Right ventricle myocardium superior (tissue), 1 donor: ENCODE results near the gene CLTCL1. TPM values are rescaled to one million over a fixed set of nuclear protein-coding genes. Genes with fewer than 3 reads are reported as not detected.

Experiments used
- ATAC-seq: fragments of 200-7000 bp; cut with Tn5 transposase; one replicate; pipeline ENCODE4 v1.9.1; 2020; ENCODE audit warnings: mild to moderate bottlenecking; ENCODE audit not compliant: poor library complexity
- DNase-seq: peaks from one replicate; pipeline ENCODE4 v3.0.0-alpha.2; 2020
- intact Hi-C: fragments of 100-400 bp; cut with DNase I; formaldehyde crosslinking; loops from one replicate; pipeline ENCODE4 v1.11.2; 2022
- total RNA-seq: library from RNA; stranded (reverse); fragmentation: NEBNext Ultra II Directional; extraction: Animal tissue kit (Norgen Biotek cat#: 25700); gene quantifications from one replicate; pipeline ENCODE4 v1.2.1, GENCODE V29; 2021
- donor health status: DM: no; HTN: yes; CAD: no; lungs with severe emphysema.

The CLTCL1 gene
- total RNA-seq, 1 donor from 2014 or later, result 9.6 TPM

DNA sequence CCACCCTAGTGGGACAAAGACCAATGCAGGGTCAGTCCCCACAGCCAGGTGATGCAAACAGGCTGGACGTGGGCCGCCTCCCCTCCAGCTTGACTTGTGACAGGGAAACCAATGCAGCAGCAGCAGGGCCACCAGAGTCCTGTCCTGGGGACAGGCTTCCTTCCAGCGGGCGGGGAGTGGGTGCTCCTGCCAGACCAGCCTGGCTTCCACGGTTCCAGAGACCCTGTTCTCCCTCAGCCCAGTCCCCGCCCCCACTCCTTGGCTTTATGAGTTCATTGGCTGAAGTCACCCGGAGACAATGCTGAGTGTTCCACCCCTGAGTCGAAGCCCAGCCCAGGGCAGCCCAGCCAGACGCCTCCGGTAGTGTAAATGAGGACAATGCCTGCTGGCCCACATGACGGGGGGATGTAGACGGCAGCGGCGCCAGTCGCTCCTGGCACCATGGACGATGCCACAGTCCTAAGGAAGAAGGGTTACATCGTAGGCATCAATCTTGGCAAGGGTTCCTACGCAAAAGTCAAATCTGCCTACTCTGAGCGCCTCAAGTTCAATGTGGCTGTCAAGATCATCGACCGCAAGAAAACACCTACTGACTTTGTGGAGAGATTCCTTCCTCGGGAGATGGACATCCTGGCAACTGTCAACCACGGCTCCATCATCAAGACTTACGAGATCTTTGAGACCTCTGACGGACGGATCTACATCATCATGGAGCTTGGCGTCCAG is 160.4 kb downstream of the CLTCL1 start, which contains the start of gene TSSK2:
TSS of gene TSSK2 (plus strand) at position 350 of the 726 bp plus-strand sequence. CDS start at position 442, 92 bp downstream.
- DNase-seq, result no peak
- intact Hi-C loops, result no loop called here
- ATAC-seq, result no peak

DNA sequence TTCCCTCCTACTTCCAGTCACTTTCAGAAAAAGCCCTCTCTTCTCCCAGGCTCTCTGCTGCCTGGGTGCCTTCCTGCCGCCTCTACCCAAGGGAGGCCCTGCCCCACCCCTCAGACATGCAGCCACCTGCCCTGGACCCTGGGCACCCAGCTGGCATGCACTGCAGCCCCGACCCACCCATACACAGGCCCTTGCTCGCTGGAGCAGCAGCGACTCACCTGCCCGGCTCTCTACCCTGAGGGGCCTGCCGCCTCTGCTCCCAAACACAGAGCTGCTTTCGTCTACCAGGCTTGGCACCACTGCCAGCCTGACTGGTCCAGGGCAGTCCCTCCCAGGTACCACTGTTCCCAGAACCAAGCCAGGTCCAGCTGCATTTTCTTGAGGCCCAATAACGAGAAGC is 161.6 kb downstream of the CLTCL1 start:
- ATAC-seq, result no peak
- intact Hi-C loops, result no loop called here
- no peak for DNase-seq

Other genes with a start within 250 kb of the CLTCL1 start
- gene DGCR2, start 169.3 kb downstream of the CLTCL1 start, total RNA-seq, result 29.7 TPM
- not detected for gene TSSK2, start 160.4 kb downstream of the CLTCL1 start, total RNA-seq
- gene ESS2, start 147.1 kb downstream of the CLTCL1 start, total RNA-seq, result 6.7 TPM
- not detected for gene GSC2, start 141.4 kb downstream of the CLTCL1 start, total RNA-seq
- gene SLC25A1, start 113.0 kb downstream of the CLTCL1 start, total RNA-seq, result 26.6 TPM
- 18.2 TPM for gene HIRA, start 140.0 kb upstream of the CLTCL1 start, total RNA-seq
- gene MRPL40, start 140.8 kb upstream of the CLTCL1 start, total RNA-seq, result 56.1 TPM
- gene C22orf39, start 156.0 kb upstream of the CLTCL1 start, total RNA-seq, result 65.7 TPM
- 43.5 TPM for gene UFD1, start 187.5 kb upstream of the CLTCL1 start, total RNA-seq
- gene CDC45, start 188.2 kb upstream of the CLTCL1 start, total RNA-seq, result 0.62 TPM
- gene CLDN5, start 232.7 kb upstream of the CLTCL1 start, total RNA-seq, result 23.9 TPM